Common myeloid progenitor, CD34-positive (primary cell): ENCODE results near the gene FKBP6.
"Not testable (repeated sequence)": the region's sequence is repeated elsewhere in the genome, so short reads cannot be mapped to it uniquely, and the experiment has no call there.

Source experiments
- CTCF ChIA-PET: fragments of 350-600 bp; sonication (Branson Sonifier 250); formaldehyde crosslinking; loops from one replicate; lab custom pipeline; 2021; ENCODE audit warnings: antibody characterized with exemption; lab: Charles Lee
- POLR2A ChIA-PET: fragments of 350-600 bp; sonication (Branson Sonifier 250); formaldehyde crosslinking; loops from one replicate; lab custom pipeline; 2021; ENCODE audit warnings: antibody characterized with exemption; lab: Charles Lee
- DNase-seq, 3 donors: peaks; one replicate each; pipeline versions ENCODE4 v3.0.0 to v3.0.0-alpha.2; 2013
- H3K27ac ChIP-seq, 2 experiments: 1 replicate in 1 of 2; 2 replicates in 1 of 2; pipeline ENCODE4 v1.7.0; 2013; ENCODE audit warnings: inconsistent platforms in 2 of 2, low read length in 2 of 2, mild to moderate bottlenecking in 2 of 2, low read depth in 1 of 2, moderate library complexity in 1 of 2; ENCODE audit not compliant: severe bottlenecking in 2 of 2, insufficient read depth in 1 of 2, poor library complexity in 1 of 2
- H3K27me3 ChIP-seq, 5 experiments: replicated peaks in 2 of 5; 1 replicate in 3 of 5; 2 replicates in 2 of 5; pipeline versions ENCODE4 v1.6.1 to v1.7.0; 2013; ENCODE audit warnings: low read length in 4 of 5, mild to moderate bottlenecking in 2 of 5, moderate library complexity in 2 of 5, inconsistent platforms in 1 of 5; ENCODE audit not compliant: insufficient read depth in 5 of 5, control insufficient read depth in 4 of 5
- H3K36me3 ChIP-seq, 4 experiments: 1 replicate in 2 of 4; 2 replicates in 2 of 4; pipeline versions ENCODE4 v1.6.1 to v1.7.0; 2013; ENCODE audit warnings: low read length in 3 of 4, control low read depth in 1 of 4, mild to moderate bottlenecking in 1 of 4; ENCODE audit not compliant: control insufficient read depth in 4 of 4, insufficient read depth in 4 of 4
- H3K4me1 ChIP-seq, 4 experiments: 1 replicate in 3 of 4; 2 replicates in 1 of 4; pipeline versions ENCODE4 v1.6.1 to v1.7.1; 2013; ENCODE audit warnings: low read length in 3 of 4, mild to moderate bottlenecking in 3 of 4, control low read depth in 1 of 4, inconsistent platforms in 1 of 4, moderate library complexity in 1 of 4; ENCODE audit not compliant: control insufficient read depth in 4 of 4, insufficient read depth in 4 of 4; ENCODE audit errors: control extremely low read depth in 1 of 4
- H3K4me3 ChIP-seq, 7 experiments: 1 replicate in 4 of 7; 2 replicates in 3 of 7; pipeline versions ENCODE4 v1.5.1 to v1.7.0; 2013; ENCODE audit warnings: mild to moderate bottlenecking in 7 of 7, low read length in 6 of 7, moderate library complexity in 6 of 7, inconsistent platforms in 2 of 7, low read depth in 2 of 7, control low read depth in 1 of 7; ENCODE audit not compliant: insufficient read depth in 4 of 7, control insufficient read depth in 1 of 7; ENCODE audit errors: extremely low read depth in 1 of 7
- H3K9me3 ChIP-seq, 5 experiments: 1 replicate in 4 of 5; 2 replicates in 1 of 5; pipeline versions ENCODE4 v1.6.1 to v1.7.1; 2013; ENCODE audit warnings: low read length in 4 of 5, mild to moderate bottlenecking in 2 of 5, inconsistent platforms in 1 of 5, low read depth in 1 of 5, moderate library complexity in 1 of 5; ENCODE audit not compliant: control insufficient read depth in 4 of 5, insufficient read depth in 2 of 5; ENCODE audit errors: control extremely low read depth in 1 of 5
- WGBS: methylation state at CpG from one replicate; pipeline ENCODE4 v1.1.5; 2013; ENCODE audit not compliant: insufficient coverage; 5-methylcytosine and 5-hydroxymethylcytosine counted together

The FKBP6 gene

GRCh38 chr7:73404860-73405259 is 76.9 kb downstream of the FKBP6 start:
- H3K4me3 ChIP-seq, H3K9me3 ChIP-seq, H3K27me3 ChIP-seq, CTCF ChIA-PET, POLR2A ChIA-PET, DNase-seq, H3K36me3 ChIP-seq, H3K4me1 ChIP-seq, H3K27ac ChIP-seq: not testable (repeated sequence)
- WGBS, result 86% methylated on average over 1 of the region's 3 CpGs
